SK-N-MC (cell line): Measurements from ENCODE around the gene RUNX2.

ENCODE experiments used
- DNase-seq: peaks from one replicate; pipeline ENCODE4 v3.0.0-alpha.2; 2011; ENCODE audit warnings: low read depth, low spot score
- H3K27ac ChIP-seq: fragments of 200-600 bp; sonication (generic); 2 replicates; pipeline ENCODE4 v1.5.1; 2016; ENCODE audit warnings: mixed run types
- H3K36me3 ChIP-seq: fragments of 200-600 bp; sonication (generic); 2 replicates; pipeline ENCODE4 v1.6.1; 2017; ENCODE audit warnings: antibody characterized with exemption, low read length, mixed read lengths; ENCODE audit not compliant: insufficient read depth
- H3K4me3 ChIP-seq: fragments of 200-600 bp; sonication (generic); 2 replicates; pipeline ENCODE4 v1.5.1; 2016
- H3K9ac ChIP-seq: fragments of 200-600 bp; sonication (generic); 2 replicates; pipeline ENCODE4 v1.8.0; 2017; ENCODE audit warnings: mixed run types, mixed read lengths; ENCODE audit not compliant: insufficient read length
- H3K9me3 ChIP-seq: fragments of 200-600 bp; sonication (generic); 2 replicates; pipeline ENCODE4 v1.6.1; 2017; ENCODE audit warnings: low read depth, mild to moderate bottlenecking, antibody characterized with exemption, low read length, moderate library complexity, mixed read lengths
- EZH2 ChIP-seq: fragments of 200-600 bp; sonication (generic); IDR thresholded peaks from one replicate; pipeline ENCODE4 v1.6.1; 2017; ENCODE audit warnings: antibody characterized with exemption
- FOXP2 ChIP-seq: optimal IDR thresholded peaks from 2 replicates; pipeline ENCODE3; 2011; ENCODE audit warnings: mild to moderate bottlenecking, moderate library complexity; ENCODE audit not compliant: insufficient read depth; ENCODE audit errors: extremely low read length, control extremely low read depth
- POLR2AphosphoS5 ChIP-seq: IDR thresholded peaks from 2 replicates; pipeline ENCODE4 v1.6.1; 2012; ENCODE audit warnings: mild to moderate bottlenecking, low read depth, low read length, borderline replicate concordance

Gene RUNX2

DNA sequence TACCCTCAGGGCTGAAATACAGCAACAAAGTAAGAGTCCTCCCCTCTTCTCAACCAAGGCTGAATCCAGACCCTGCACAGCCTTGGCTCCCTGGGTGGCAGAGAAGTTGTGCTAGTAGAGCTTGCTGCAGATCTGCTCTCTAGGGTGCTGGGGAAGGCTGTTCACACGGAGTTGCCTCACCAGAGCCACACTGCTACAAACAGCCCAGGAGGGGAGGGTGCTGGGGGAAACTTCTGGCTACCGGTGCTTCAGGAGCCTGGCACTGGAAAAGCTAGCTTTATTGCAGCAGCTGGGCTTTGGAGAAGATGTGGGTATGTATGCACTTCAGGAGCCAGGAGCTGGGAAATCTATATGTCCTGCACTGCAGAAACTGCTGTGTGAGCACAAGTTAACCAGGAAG is 87.2 kb downstream of the RUNX2 start:
- TF ChIP-seq EZH2, result no peak
- TF ChIP-seq FOXP2, result no peak
- DNase-seq, result no peak
- Histone ChIP-seq H3K9ac (no peak overlapping the region), H3K4me3 (no peak overlapping the region), H3K36me3 (no peaks in the 10 kb centered on the region), H3K27ac (no peak overlapping the region), H3K9me3 (no peaks in the 10 kb centered on the region)

DNA sequence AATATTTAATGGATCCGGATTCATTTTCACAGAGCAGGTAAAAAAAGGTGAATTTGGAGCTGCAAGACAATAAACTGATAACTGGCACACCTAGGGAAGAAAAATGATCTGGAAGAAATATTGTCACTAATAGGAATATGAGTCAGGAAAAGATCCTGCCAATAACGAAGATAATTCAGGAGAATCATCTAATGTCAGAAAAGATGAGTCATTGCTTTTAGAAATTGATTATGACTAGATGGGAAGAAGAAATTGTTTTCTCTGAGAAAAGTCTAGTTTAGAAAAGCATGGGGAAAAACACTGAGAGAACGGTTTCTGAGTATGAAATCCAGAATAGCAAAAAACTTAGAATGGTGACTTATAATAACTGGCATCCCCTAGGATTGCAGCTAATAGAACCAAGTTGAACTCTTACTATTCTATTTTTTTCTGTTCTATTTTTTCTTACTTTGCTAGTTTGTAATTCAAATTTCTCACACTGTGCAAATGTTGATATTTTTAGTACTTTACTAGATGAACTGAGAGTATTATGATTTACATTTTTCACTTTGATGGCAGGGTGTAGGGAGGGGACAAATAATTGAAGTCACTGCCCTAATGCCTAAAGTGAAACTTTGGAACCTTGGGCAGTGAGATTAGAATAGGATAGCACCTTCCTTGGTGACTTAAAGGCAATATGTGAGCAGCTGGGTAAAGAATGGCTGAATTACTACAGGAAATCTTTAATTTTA is 87.8 kb downstream of the RUNX2 start:
- Histone ChIP-seq H3K36me3 (no peaks in the 10 kb centered on the region), H3K4me3 (no peak overlapping the region), H3K27ac (no peak overlapping the region), H3K9ac (no peak overlapping the region), H3K9me3 (no peaks in the 10 kb centered on the region)
- no peak for TF ChIP-seq POLR2AphosphoS5
- no peak for TF ChIP-seq FOXP2
- no peak for TF ChIP-seq EZH2
- no peak for DNase-seq

DNA sequence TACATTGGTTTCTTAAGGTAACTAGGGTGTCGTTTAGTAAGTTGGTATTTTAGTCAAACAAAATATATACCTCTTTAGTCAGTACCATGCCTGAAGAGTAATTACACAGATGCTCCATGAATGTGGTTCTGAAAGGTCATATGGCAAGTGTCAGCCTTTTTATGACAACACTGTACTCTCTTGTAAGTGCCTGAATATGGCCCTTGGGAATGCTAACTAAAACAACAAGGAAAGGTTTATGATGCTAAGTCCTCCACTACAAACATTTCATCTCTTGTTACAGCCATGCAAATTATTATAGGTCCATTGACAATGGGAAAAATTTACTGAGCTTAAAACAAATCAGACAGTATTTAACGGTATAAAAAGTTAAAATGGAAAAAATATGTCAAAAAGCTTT is 88.6 kb downstream of the RUNX2 start:
- Histone ChIP-seq H3K9me3 (no peaks in the 10 kb centered on the region), H3K9ac (no peak overlapping the region), H3K27ac (no peak overlapping the region), H3K36me3 (no peaks in the 10 kb centered on the region), H3K4me3 (no peak overlapping the region)
- no peak for DNase-seq
- no peak for TF ChIP-seq POLR2AphosphoS5
- TF ChIP-seq EZH2, result no peak

DNA sequence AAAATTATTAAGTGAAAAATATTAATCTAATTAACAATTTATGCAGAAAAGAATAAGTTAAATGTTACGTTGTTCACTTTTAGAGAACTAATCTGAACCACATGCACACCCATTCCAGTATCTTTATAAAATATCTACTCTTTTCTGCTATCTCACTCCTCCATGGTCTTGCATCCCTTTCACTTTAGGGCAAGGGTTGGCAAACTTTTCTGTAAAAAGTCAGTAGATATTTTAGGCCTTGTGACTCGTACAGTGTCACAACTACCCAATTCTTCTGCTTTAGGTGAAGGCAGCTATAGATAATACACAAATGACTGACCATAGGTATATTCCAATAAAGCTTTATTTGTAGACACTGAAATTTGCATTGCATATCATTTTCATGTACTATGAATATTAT is 89.3 kb downstream of the RUNX2 start:
- no peak overlapping the region for H3K4me3 ChIP-seq
- no peak for DNase-seq

GRCh38 chr6:45419571-45420082 is 91.5 kb downstream of the RUNX2 start:
- no peak overlapping the region for H3K9ac ChIP-seq
- H3K27ac ChIP-seq, result no peak overlapping the region
- no peak overlapping the region for H3K4me3 ChIP-seq
- TF ChIP-seq EZH2, result no peak
- no peak for TF ChIP-seq FOXP2
- TF ChIP-seq POLR2AphosphoS5, result no peak
- H3K9me3 ChIP-seq, result no peaks in the 10 kb centered on the region
- H3K36me3 ChIP-seq, result no peaks in the 10 kb centered on the region
- no peak for DNase-seq

More for the DNA sequence above, 89.3 kb downstream of the RUNX2 start:
- no peak overlapping the region for H3K27ac ChIP-seq
- no peaks in the 10 kb centered on the region for H3K9me3 ChIP-seq
- TF ChIP-seq EZH2, result no peak
- no peak for TF ChIP-seq POLR2AphosphoS5
- TF ChIP-seq FOXP2, result no peak
- H3K9ac ChIP-seq, result no peak overlapping the region
- no peaks in the 10 kb centered on the region for H3K36me3 ChIP-seq

DNA sequence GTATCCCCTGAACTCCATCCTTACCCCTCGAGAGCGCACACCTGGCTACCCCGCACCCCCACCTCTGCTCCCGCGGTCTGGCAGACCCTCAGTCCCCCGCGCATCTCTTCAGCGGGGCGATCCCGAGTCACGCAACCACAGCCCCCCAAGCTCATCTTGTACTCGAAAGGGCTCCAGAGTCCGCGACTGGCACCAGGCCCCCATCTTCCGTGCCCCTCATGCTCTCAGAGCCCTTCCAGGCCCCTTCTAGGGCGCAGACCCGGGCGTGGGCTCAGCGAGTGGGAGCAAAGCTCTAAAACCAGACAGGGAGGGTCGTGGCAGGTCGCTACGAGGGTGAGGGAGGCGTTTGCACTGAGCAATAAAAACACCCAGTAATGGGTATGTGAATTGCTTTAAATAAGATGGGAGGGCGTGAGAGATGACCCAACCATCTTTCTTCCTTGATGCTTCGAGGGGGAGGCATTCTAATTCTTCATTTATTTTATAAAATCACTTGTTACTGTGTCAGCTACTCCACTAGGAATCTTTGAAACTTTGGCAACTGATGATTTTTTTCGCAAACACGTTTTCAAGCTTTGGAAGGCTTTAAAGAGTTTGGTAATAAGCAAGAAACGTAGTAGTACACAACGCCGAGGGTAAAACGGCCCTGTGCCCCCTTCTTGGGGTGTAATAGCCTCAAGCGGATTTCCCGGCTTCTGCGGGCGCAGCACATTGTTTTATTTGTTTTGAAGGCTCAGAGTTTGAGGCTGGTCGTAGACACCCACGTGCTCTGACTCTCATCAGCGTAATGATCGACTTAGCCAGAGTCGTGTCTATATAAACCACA is 92.2 kb downstream of the RUNX2 start:
- H3K9ac ChIP-seq, result no peak overlapping the region
- no peaks in the 10 kb centered on the region for H3K36me3 ChIP-seq
- H3K4me3 ChIP-seq, result no peak overlapping the region
- TF ChIP-seq POLR2AphosphoS5, result no peak
- no peak for TF ChIP-seq EZH2
- TF ChIP-seq FOXP2, result no peak
- H3K27ac ChIP-seq, result no peak overlapping the region
- no peak for DNase-seq
- no peaks in the 10 kb centered on the region for H3K9me3 ChIP-seq

DNA sequence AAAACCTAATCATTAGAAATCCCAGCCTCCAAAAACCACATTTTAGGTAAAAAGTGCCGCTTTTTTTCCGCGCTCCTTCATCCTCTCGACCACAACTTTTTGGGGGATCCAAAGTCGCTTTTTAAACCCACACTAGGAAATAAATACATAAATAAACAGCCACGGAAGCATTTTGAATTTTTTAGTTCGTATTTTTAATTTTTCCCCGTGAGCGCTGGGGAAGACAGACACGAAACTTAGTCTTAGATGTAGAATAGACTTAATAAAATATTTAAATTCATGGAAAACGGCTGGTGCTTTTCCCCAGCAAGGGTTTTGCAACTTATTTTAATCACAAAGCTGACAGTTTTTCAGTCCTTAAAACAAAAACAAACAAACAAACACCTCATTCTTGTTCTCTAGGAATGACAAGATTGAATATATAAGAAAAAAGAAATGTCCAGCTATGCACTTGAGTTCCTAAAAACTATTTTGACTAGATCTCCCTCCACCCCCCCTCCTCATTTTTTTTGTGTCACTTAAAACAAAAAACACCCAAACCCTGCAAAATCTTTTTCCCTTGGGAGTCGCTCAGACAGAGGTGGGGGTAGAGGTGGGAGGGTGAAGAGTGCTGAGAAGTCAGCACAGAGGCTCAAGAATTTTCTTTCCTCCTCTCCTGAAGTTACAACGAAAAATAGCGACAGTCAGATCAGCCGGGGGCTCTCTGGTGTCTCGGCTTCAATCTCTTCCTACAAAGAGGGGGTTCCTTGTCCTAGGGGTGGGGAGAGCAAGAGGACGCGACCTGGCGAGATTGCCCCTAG is 93.0 kb downstream of the RUNX2 start:
- TF ChIP-seq POLR2AphosphoS5 (no peak), FOXP2 (no peak), EZH2 (no peak)
- Histone ChIP-seq H3K27ac (no peak overlapping the region), H3K36me3 (no peaks in the 10 kb centered on the region), H3K4me3 (peak overlapping the region; percentile 87), H3K9ac (peak overlapping the region; percentile 69), H3K9me3 (no peaks in the 10 kb centered on the region)
- no peak for DNase-seq

- no peak for DNase-seq
- H3K9me3 ChIP-seq, result no peaks in the 10 kb centered on the region
- no peaks in the 10 kb centered on the region for H3K36me3 ChIP-seq
- TF ChIP-seq POLR2AphosphoS5 (no peak), FOXP2 (no peak), EZH2 (no peak)
- peak overlapping the region; percentile 87 for H3K4me3 ChIP-seq
- no peak overlapping the region for H3K27ac ChIP-seq
- peak overlapping the region; percentile 69 for H3K9ac ChIP-seq
Observed at GRCh38 chr6:45421709-45422502, 93.8 kb downstream of the RUNX2 start.
